ENCODE measurements around the gene GIMAP7.

Gene GIMAP7

DNA sequence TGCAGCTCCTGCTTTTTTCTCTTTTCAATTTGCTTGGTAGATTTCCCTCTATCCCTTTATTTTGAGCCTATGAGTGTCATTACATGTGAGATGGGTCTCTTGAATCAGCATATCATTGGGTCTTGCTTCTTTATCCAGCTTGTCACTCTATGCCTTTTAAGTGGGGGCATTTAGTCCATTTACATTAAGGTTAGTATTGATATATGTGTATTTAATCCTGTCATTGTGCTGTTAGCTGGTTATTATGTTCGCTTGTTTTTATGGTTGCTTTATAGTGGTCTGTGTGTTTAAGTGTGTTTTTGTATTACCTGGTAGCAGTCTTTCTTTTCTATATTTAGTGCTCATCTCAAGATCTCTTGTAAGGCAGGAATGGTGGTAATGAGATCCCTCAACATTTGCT lies 17.0 kb downstream of the GIMAP7 start:
- no peak for DNase-seq (ENCODE audit: extremely low read depth, insufficient read length)
- Histone ChIP-seq H3K4me3 (replicated peaks; ENCODE audit: low read depth, low read length) (no peak overlapping the region), H3K36me3 (ENCODE audit: control insufficient read depth, insufficient read depth, low read length) (no peaks in the 10 kb centered on the region), H3K27me3 (replicated peaks; ENCODE audit: control insufficient read depth, insufficient read depth, low read length) (no peaks in the 10 kb centered on the region)
- TF ChIP-seq, protein P1, sequence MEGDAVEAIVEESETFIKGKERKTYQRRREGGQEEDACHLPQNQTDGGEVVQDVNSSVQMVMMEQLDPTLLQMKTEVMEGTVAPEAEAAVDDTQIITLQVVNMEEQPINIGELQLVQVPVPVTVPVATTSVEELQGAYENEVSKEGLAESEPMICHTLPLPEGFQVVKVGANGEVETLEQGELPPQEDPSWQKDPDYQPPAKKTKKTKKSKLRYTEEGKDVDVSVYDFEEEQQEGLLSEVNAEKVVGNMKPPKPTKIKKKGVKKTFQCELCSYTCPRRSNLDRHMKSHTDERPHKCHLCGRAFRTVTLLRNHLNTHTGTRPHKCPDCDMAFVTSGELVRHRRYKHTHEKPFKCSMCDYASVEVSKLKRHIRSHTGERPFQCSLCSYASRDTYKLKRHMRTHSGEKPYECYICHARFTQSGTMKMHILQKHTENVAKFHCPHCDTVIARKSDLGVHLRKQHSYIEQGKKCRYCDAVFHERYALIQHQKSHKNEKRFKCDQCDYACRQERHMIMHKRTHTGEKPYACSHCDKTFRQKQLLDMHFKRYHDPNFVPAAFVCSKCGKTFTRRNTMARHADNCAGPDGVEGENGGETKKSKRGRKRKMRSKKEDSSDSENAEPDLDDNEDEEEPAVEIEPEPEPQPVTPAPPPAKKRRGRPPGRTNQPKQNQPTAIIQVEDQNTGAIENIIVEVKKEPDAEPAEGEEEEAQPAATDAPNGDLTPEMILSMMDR (IDR thresholded peaks at IDR 0.05; ENCODE audit: insufficient read depth, low read length, poor library complexity, severe bottlenecking) = no peak

DNA sequence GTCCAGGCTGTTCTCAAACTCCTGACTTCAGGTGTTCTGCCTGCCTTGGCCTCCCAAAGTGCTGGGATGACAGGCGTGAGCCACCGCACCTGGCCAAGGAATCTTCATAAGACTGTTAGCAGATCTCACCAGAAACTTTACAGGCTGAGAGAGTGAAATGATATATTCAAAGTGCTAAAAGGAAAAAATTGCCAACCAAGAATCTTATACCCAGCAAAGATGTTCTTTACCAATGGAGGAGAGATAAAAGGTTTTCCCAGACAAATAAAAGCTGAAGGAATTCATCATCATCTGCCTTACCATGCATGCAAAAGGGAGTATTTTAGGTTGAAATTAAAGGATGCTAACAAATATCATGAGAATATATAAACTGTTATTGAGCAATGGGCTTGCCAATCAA lies 23.6 kb downstream of the GIMAP7 start:
- H3K36me3 ChIP-seq (ENCODE audit: control insufficient read depth, insufficient read depth, low read length) = no peaks in the 10 kb centered on the region
- no peak for DNase-seq (ENCODE audit: extremely low read depth, insufficient read length)
- no peak overlapping the region for H3K4me3 ChIP-seq (replicated peaks; ENCODE audit: low read depth, low read length)
- no peaks in the 10 kb centered on the region for H3K27me3 ChIP-seq (replicated peaks; ENCODE audit: control insufficient read depth, insufficient read depth, low read length)
- TF ChIP-seq, protein P1 (IDR thresholded peaks at IDR 0.05; ENCODE audit: insufficient read depth, low read length, poor library complexity, severe bottlenecking) = no peak

DNA sequence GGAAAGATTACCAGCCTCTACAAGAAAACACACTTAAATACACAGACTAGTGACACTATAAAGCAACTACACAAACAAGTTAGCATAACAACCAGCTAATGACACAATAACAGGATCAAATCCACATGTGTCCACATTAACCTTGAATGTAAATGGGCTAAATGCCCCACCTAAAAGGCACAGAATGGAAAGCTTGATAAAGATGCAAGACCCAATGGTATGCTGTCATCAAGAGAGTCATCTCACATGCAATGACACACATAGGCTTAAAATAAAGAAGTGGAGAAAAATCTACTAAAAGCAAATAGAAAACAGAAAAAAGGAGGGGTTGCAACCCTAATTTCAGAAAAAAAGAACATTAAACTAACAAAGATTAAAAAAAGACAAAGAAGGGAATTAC lies 38.5 kb downstream of the GIMAP7 start:
- no peak for DNase-seq (ENCODE audit: extremely low read depth, insufficient read length)
- Histone ChIP-seq H3K27me3 (replicated peaks; ENCODE audit: control insufficient read depth, insufficient read depth, low read length) (no peaks in the 10 kb centered on the region), H3K36me3 (ENCODE audit: control insufficient read depth, insufficient read depth, low read length) (no peaks in the 10 kb centered on the region), H3K4me3 (replicated peaks; ENCODE audit: low read depth, low read length) (no peak overlapping the region)
- TF ChIP-seq, protein P1 (IDR thresholded peaks at IDR 0.05; ENCODE audit: insufficient read depth, low read length, poor library complexity, severe bottlenecking) = no peak

DNA sequence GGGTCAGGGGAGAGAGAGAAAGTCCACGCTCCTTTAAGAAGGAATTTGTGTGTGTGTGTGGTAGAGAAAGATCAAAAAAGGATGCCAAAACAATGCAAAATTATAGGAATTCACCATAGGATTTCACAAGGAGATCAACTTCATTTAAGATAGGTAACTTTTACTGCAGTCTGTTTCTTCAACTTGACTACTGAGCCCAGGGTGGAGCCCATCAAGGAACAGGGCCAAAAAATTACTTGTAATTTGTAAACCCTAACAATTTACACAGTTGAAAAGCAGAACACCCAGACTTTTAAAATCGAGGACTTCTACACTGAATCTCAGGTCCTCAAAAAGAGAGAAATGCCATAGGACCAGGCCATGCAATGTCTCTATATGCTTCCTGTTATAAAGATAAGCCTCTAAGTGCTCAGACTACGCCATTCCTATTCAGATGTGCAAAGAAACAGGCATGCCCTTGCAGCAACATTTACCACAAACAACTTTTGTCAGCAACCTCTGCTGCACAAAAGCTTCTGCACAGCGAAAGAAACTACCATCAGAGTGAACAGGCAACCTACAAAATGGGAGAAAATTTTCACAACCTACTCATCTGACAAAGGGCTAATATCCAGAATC lies 42.0 kb downstream of the GIMAP7 start:
- H3K36me3 ChIP-seq (ENCODE audit: control insufficient read depth, insufficient read depth, low read length) = no peaks in the 10 kb centered on the region
- no peak for DNase-seq (ENCODE audit: extremely low read depth, insufficient read length)
- no peak overlapping the region for H3K4me3 ChIP-seq (replicated peaks; ENCODE audit: low read depth, low read length)
- TF ChIP-seq, protein P1 (IDR thresholded peaks at IDR 0.05; ENCODE audit: insufficient read depth, low read length, poor library complexity, severe bottlenecking) = no peak
- H3K27me3 ChIP-seq (replicated peaks; ENCODE audit: control insufficient read depth, insufficient read depth, low read length) = no peaks in the 10 kb centered on the region

DNA sequence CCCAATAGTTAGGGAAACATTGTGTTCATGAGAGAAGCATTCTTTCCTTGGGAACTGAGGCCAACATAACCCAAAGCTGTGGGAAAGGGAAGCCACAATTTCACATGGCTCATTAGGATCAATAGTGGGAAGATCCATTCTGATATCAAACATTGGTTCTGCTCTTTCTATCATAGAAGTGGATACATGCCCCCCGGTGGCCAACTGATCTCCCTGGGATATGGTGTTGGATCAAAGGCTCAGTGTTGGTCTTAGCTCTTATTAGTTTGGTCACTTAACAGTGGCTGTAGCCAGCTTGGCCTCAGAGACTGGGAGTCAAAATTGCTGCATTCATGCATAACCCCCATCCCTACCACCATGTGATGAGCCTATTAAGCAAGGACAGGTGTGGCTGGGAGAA lies 45.8 kb downstream of the GIMAP7 start:
- Histone ChIP-seq H3K4me3 (replicated peaks; ENCODE audit: low read depth, low read length) (no peak overlapping the region), H3K27me3 (replicated peaks; ENCODE audit: control insufficient read depth, insufficient read depth, low read length) (no peaks in the 10 kb centered on the region), H3K36me3 (ENCODE audit: control insufficient read depth, insufficient read depth, low read length) (no peaks in the 10 kb centered on the region)
- TF ChIP-seq, protein P1 (IDR thresholded peaks at IDR 0.05; ENCODE audit: insufficient read depth, low read length, poor library complexity, severe bottlenecking) = no peak
- no peak for DNase-seq (ENCODE audit: extremely low read depth, insufficient read length)

DNA sequence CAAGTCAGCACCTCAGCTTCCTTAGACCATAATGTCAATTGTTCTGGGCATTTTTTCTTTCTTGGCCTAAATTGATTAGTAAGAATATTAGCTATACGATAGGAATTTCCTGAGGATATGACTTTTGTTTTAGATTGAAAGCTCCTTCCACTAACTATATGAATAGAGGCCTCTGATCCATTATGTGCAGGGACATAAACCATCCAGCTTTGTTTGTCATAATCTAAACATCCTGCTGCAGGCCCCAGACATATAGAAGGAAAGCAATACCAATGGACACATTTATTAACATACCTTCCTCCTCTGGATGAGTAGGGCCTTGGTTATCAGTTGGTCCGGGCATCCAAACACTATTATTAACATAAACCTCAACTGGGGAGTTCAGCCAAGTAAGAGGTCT lies 48.2 kb downstream of the GIMAP7 start:
- DNase-seq (ENCODE audit: extremely low read depth, insufficient read length) = no peak
- Histone ChIP-seq H3K36me3 (ENCODE audit: control insufficient read depth, insufficient read depth, low read length) (no peaks in the 10 kb centered on the region), H3K4me3 (replicated peaks; ENCODE audit: low read depth, low read length) (no peak overlapping the region), H3K27me3 (replicated peaks; ENCODE audit: control insufficient read depth, insufficient read depth, low read length) (no peaks in the 10 kb centered on the region)
- TF ChIP-seq, protein P1 (IDR thresholded peaks at IDR 0.05; ENCODE audit: insufficient read depth, low read length, poor library complexity, severe bottlenecking) = no peak
